A673 (cell line): ENCODE data around the gene B4GALT6. TPM values are rescaled to one million over a fixed set of nuclear protein-coding genes. Genes with fewer than 3 reads are reported as not detected.

ENCODE experiments used
- BruUV-seq: library from RNA; stranded (reverse); fragments of 400-500 nt; replicated peaks from 2 replicates; lab custom pipeline; 2021; lab: Mats Ljungman, UMichigan
- CTCF ChIA-PET: fragments of 300-600 bp; sonication (Branson Sonifier 250); formaldehyde crosslinking; loops from one replicate; lab custom pipeline; 2022; ENCODE audit warnings: antibody characterized with exemption; lab: Charles Lee
- POLR2A ChIA-PET: fragments of 300-600 bp; sonication (Branson Sonifier 250); formaldehyde crosslinking; loops from one replicate; lab custom pipeline; 2022; ENCODE audit warnings: antibody characterized with exemption; ENCODE audit not compliant: low non-redundant PET; lab: Charles Lee
- DNase-seq: peaks from one replicate; pipeline ENCODE4 v3.0.0-alpha.2; 2015; ENCODE audit warnings: low spot score
- H3K27ac ChIP-seq: fragments of 200-600 bp; sonication (generic); 2 replicates; pipeline ENCODE4 v1.5.1; 2016; ENCODE audit warnings: mixed run types, low read depth, mild to moderate bottlenecking, mixed read lengths, antibody characterized with exemption, low read length; ENCODE audit not compliant: poor library complexity, severe bottlenecking
- H3K27me3 ChIP-seq: fragments of 200-600 bp; sonication (generic); replicated peaks from 2 replicates; pipeline ENCODE4 v1.6.1; 2017; ENCODE audit warnings: mixed run types, low read depth, mild to moderate bottlenecking, mixed read lengths, antibody characterized with exemption, low read length; ENCODE audit not compliant: insufficient read depth, poor library complexity
- H3K36me3 ChIP-seq: fragments of 200-600 bp; sonication (generic); 2 replicates; pipeline ENCODE4 v1.6.1; 2016; ENCODE audit warnings: mixed run types, mild to moderate bottlenecking, mixed read lengths, antibody characterized with exemption, low read length; ENCODE audit not compliant: insufficient read depth, poor library complexity, severe bottlenecking
- H3K4me1 ChIP-seq: fragments of 200-600 bp; sonication (generic); 2 replicates; pipeline ENCODE4 v1.6.1; 2017; ENCODE audit warnings: mixed run types, mild to moderate bottlenecking, mixed read lengths, antibody characterized with exemption, low read length; ENCODE audit not compliant: insufficient read depth, poor library complexity, severe bottlenecking
- H3K4me3 ChIP-seq: fragments of 200-600 bp; sonication (generic); 2 replicates; pipeline ENCODE4 v1.5.1; 2016; ENCODE audit warnings: low read depth, mixed run types, mild to moderate bottlenecking, mixed read lengths, low read length; ENCODE audit not compliant: poor library complexity, severe bottlenecking
- H3K9me3 ChIP-seq: fragments of 200-600 bp; sonication (generic); 2 replicates; pipeline ENCODE4 v1.6.1; 2016; ENCODE audit warnings: mixed run types, low read depth, mild to moderate bottlenecking, mixed read lengths, antibody characterized with exemption, low read length; ENCODE audit not compliant: poor library complexity, severe bottlenecking
- EZH2 ChIP-seq: fragments of 200-600 bp; sonication (generic); IDR thresholded peaks from 2 replicates; pipeline ENCODE4 v1.6.1; 2017; ENCODE audit warnings: borderline replicate concordance, low read depth, mild to moderate bottlenecking, mixed read lengths, antibody characterized with exemption, low read length; ENCODE audit not compliant: poor library complexity, severe bottlenecking
- intact Hi-C: fragments of 100-400 bp; cut with micrococcal nuclease; formaldehyde crosslinking; loops from one replicate; pipeline ENCODE4 v1.10.0; 2022; ENCODE audit not compliant: unreplicated experiment
- total RNA-seq: library from RNA; stranded (reverse); gene quantifications from 2 replicates; pipeline ENCODE4 v1.2.3, GENCODE V29; 2021
- TF ChIP-seq, protein P1 (sequence below): fragments of 300-800, 200-600 bp; sonication (generic); conservative IDR thresholded peaks from 2 replicates; pipeline ENCODE4 v1.5.1; 2017; ENCODE audit warnings: low read depth, mild to moderate bottlenecking, antibody characterized with exemption, low read length, moderate library complexity, mixed read lengths

B4GALT6 gene
- total RNA-seq, 1 experiment from 2014 or later = 6.0 TPM

DNA sequence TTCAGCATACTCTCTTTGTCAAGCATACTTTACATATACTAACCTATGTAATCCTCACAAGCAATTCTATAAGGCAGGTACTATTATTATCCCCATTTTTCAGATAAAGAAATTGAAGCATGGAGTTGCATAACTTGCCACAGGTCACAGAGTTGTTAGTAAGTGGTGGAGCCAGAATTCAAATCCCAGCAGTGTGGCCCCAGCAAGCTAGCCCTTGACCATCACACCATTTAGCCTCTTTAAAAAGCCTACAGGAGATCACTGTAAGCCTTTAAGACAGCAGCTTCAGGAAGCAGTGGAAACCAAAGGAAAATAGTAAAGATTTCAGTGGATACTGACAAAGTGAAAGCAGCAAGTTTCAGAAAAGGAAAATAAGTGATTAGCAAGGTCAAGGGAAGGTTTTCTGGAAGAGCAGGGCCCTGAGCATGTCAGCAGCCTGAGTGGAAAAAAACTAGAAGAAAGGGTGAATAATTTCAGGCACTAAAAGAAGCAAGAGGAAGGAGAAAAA lies 11.7 kb downstream of the B4GALT6 start:
- H3K4me3 ChIP-seq = no peak overlapping the region
- H3K27ac ChIP-seq = no peak overlapping the region
- peaks cover 44% of the 10 kb centered on the region for H3K4me1 ChIP-seq
- peaks cover 11% of the 10 kb centered on the region for H3K27me3 ChIP-seq
- no peaks in the 10 kb centered on the region for H3K36me3 ChIP-seq
- no TSS peak for BruUV-seq
- intact Hi-C loops = no loop called here
- H3K9me3 ChIP-seq = no peaks in the 10 kb centered on the region
- CTCF ChIA-PET = no interaction called here
- POLR2A ChIA-PET = no interaction called here
- no peak for TF ChIP-seq EZH2
- TF ChIP-seq, protein P1, sequence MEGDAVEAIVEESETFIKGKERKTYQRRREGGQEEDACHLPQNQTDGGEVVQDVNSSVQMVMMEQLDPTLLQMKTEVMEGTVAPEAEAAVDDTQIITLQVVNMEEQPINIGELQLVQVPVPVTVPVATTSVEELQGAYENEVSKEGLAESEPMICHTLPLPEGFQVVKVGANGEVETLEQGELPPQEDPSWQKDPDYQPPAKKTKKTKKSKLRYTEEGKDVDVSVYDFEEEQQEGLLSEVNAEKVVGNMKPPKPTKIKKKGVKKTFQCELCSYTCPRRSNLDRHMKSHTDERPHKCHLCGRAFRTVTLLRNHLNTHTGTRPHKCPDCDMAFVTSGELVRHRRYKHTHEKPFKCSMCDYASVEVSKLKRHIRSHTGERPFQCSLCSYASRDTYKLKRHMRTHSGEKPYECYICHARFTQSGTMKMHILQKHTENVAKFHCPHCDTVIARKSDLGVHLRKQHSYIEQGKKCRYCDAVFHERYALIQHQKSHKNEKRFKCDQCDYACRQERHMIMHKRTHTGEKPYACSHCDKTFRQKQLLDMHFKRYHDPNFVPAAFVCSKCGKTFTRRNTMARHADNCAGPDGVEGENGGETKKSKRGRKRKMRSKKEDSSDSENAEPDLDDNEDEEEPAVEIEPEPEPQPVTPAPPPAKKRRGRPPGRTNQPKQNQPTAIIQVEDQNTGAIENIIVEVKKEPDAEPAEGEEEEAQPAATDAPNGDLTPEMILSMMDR = no peak
- no peak for DNase-seq

DNA sequence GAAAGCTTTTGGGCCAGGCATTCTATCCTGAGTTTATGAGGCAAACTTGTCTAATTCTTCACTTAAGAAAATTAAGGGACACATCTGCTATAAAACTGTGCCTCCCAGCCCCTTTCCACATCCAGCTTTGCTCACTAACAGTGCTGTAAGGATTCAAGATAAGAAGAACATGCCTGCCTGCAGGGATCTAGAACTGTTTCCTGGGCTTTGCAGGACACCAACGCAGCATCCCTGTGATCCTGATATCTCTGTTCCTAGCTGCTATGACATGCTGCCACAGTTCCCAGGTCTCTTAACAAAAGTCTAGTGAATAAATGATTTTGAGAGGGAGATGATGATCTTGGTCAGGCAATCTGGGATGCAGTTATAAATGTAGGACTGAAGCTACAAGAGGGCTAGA lies 12.4 kb downstream of the B4GALT6 start:
- TF ChIP-seq EZH2 = no peak
- TF ChIP-seq, protein P1 = no peak
- Histone ChIP-seq H3K36me3 (no peaks in the 10 kb centered on the region), H3K4me1 (peaks cover 40% of the 10 kb centered on the region), H3K27ac (no peak overlapping the region), H3K4me3 (no peak overlapping the region), H3K9me3 (no peaks in the 10 kb centered on the region), H3K27me3 (peaks cover 11% of the 10 kb centered on the region)
- CTCF ChIA-PET = no interaction called here
- POLR2A ChIA-PET = no interaction called here
- intact Hi-C loops = no loop called here
- no TSS peak for BruUV-seq
- DNase-seq = no peak

DNA sequence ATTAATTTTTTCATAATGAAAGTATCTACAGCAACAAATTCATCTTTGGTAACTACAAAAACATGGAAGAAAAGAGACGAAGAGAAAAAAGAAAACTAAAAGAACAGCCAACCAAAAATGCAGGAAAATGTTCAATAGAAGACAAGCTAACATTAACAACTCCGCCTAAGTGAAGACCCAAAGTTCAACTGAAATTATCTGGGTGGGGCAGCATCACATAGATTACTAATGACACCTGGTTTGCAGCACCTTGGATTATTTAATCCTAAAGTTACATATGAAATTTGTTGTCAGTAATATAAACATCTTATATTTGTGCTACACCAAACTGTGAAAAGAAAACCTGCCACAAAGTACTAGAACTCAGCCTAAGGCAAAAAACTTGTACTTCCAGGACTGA lies 14.8 kb downstream of the B4GALT6 start:
- ChIA-PET POLR2A (no interaction called here), CTCF (interaction anchor here (0.6 to 0.7 kb wide), 2 partner anchors 18 to 141 kb away, joined by 3 to 6 read pairs; no protein-coding TSS in a partner anchor)
- no TSS peak for BruUV-seq
- no peak overlapping the region for H3K4me3 ChIP-seq
- H3K27me3 ChIP-seq = peaks cover 11% of the 10 kb centered on the region
- no peak for DNase-seq
- no peak overlapping the region for H3K27ac ChIP-seq
- TF ChIP-seq, protein P1 = no peak
- no peak for TF ChIP-seq EZH2
- intact Hi-C loops = no loop called here
- no peaks in the 10 kb centered on the region for H3K36me3 ChIP-seq
- H3K9me3 ChIP-seq = no peaks in the 10 kb centered on the region
- H3K4me1 ChIP-seq = peaks cover 21% of the 10 kb centered on the region
